Endodermal cell (in vitro differentiated cells): ENCODE results near the gene LTBP2. TPM values are rescaled to one million over a fixed set of nuclear protein-coding genes. Genes with fewer than 3 reads are reported as not detected.

Experiments
- DNase-seq: peaks from one replicate; pipeline ENCODE4 v3.0.0-alpha.2; 2017
- H3K27ac ChIP-seq: 2 replicates; pipeline ENCODE4 v1.5.1; 2013; ENCODE audit warnings: mild to moderate bottlenecking, low read depth, low read length, moderate library complexity
- H3K27me3 ChIP-seq: 2 replicates; pipeline ENCODE4 v1.6.1; 2013; ENCODE audit warnings: mild to moderate bottlenecking, low read length, moderate library complexity; ENCODE audit not compliant: insufficient read depth, control insufficient read depth, poor library complexity, severe bottlenecking
- H3K36me3 ChIP-seq: 2 replicates; pipeline ENCODE4 v1.7.0; 2013; ENCODE audit warnings: mild to moderate bottlenecking, low read length, moderate library complexity; ENCODE audit not compliant: control insufficient read depth, insufficient read depth
- H3K4me1 ChIP-seq: one replicate; pipeline ENCODE4 v1.7.0; 2013; ENCODE audit warnings: low read length; ENCODE audit not compliant: control insufficient read depth, insufficient read depth
- H3K4me3 ChIP-seq: 2 replicates; pipeline ENCODE4 v1.5.1; 2013; ENCODE audit warnings: mild to moderate bottlenecking, low read length, moderate library complexity
- H3K9ac ChIP-seq: 2 replicates; pipeline ENCODE4 v1.6.1; 2013; ENCODE audit warnings: mild to moderate bottlenecking, low read length, moderate library complexity; ENCODE audit not compliant: poor library complexity, severe bottlenecking; ENCODE audit errors: extremely low read depth
- H3K9me3 ChIP-seq: 2 replicates; pipeline ENCODE4 v1.6.1; 2013; ENCODE audit warnings: mild to moderate bottlenecking, low read length, moderate library complexity; ENCODE audit not compliant: control insufficient read depth
- H3K27ac Mint-ChIP-seq: 2 replicates; pipeline ENCODE4 v1.8.0; 2020; ENCODE audit warnings: mixed read lengths
- H3K27me3 Mint-ChIP-seq: 2 replicates; pipeline ENCODE4 v1.8.0; 2021; ENCODE audit warnings: mild to moderate bottlenecking, mixed read lengths; ENCODE audit not compliant: insufficient read depth
- H3K36me3 Mint-ChIP-seq: 2 replicates; pipeline ENCODE4 v1.8.0; 2020; ENCODE audit warnings: low read depth, mixed read lengths
- H3K4me1 Mint-ChIP-seq: 2 replicates; pipeline ENCODE4 v1.8.0; 2020; ENCODE audit warnings: mixed read lengths
- H3K4me3 Mint-ChIP-seq: 2 replicates; pipeline ENCODE4 v1.8.0; 2020; ENCODE audit warnings: mild to moderate bottlenecking, moderate library complexity, mixed read lengths
- H3K9me3 Mint-ChIP-seq: 2 replicates; pipeline ENCODE4 v1.8.0; 2020; ENCODE audit warnings: mild to moderate bottlenecking, mixed read lengths
- WGBS, 2 experiments: methylation state at CpG; one replicate each; pipeline versions ENCODE4 v1.1.5 to v1.1.7; 2013; ENCODE audit warnings: missing lambda C conversion rate in 2 of 2, mixed read lengths in 1 of 2; ENCODE audit not compliant: insufficient coverage in 1 of 2, insufficient read length in 1 of 2; 5-methylcytosine and 5-hydroxymethylcytosine counted together
- total RNA-seq, 2 donors: library from RNA; stranded (reverse); fragmentation: NEBNext Ultra II Directional in 1 of 2; extraction: Animal tissue kit (Norgen Biotek cat#: 25700) in 1 of 2; gene quantifications; 2 replicates in 1 of 2; 3 replicates in 1 of 2; pipeline ENCODE4 v1.2.1, GENCODE V29; 2021
- TF ChIP-seq, protein P1 (sequence below): fragments of 200-600 bp; sonication (generic); conservative IDR thresholded peaks from 2 replicates; pipeline ENCODE4 v1.5.0; 2021; ENCODE audit warnings: antibody characterized with exemption, mild to moderate bottlenecking

Gene LTBP2
- total RNA-seq, 2 donors from 2014 or later, result 1.7 to 2.9 TPM

- Histone ChIP-seq H3K9ac (no peak overlapping the region), H3K27ac (no peak overlapping the region), H3K4me1 (peaks cover 9% of the 10 kb centered on the region), H3K36me3 (no peaks in the 10 kb centered on the region), H3K27me3 (no peaks in the 10 kb centered on the region), H3K4me3 (no peak overlapping the region), H3K9me3 (no peaks in the 10 kb centered on the region)
- WGBS, 2 experiments, result 81 to 93% methylated on average over 3 to 6 of the region's 8 CpGs
- H3K36me3 Mint-ChIP-seq, result no peaks in the 10 kb centered on the region
- H3K9me3 Mint-ChIP-seq, result peaks cover 3% of the 10 kb centered on the region
- H3K27me3 Mint-ChIP-seq, result peaks cover 5% of the 10 kb centered on the region
- no peak overlapping the region for H3K4me3 Mint-ChIP-seq
- peaks cover 18% of the 10 kb centered on the region for H3K4me1 Mint-ChIP-seq
- no peak overlapping the region for H3K27ac Mint-ChIP-seq
- TF ChIP-seq, protein P1, sequence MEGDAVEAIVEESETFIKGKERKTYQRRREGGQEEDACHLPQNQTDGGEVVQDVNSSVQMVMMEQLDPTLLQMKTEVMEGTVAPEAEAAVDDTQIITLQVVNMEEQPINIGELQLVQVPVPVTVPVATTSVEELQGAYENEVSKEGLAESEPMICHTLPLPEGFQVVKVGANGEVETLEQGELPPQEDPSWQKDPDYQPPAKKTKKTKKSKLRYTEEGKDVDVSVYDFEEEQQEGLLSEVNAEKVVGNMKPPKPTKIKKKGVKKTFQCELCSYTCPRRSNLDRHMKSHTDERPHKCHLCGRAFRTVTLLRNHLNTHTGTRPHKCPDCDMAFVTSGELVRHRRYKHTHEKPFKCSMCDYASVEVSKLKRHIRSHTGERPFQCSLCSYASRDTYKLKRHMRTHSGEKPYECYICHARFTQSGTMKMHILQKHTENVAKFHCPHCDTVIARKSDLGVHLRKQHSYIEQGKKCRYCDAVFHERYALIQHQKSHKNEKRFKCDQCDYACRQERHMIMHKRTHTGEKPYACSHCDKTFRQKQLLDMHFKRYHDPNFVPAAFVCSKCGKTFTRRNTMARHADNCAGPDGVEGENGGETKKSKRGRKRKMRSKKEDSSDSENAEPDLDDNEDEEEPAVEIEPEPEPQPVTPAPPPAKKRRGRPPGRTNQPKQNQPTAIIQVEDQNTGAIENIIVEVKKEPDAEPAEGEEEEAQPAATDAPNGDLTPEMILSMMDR, result no peak
- DNase-seq, result no peak
These were observed 96.1 kb downstream of the LTBP2 start for GRCh38 chr14:74515891-74516412.

- no peaks in the 10 kb centered on the region for H3K27me3 ChIP-seq
- H3K9me3 ChIP-seq, result no peaks in the 10 kb centered on the region
- Mint-ChIP-seq H3K4me1 (peaks cover 24% of the 10 kb centered on the region), H3K9me3 (peaks cover 3% of the 10 kb centered on the region), H3K27ac (no peak overlapping the region), H3K27me3 (peaks cover 7% of the 10 kb centered on the region), H3K36me3 (no peaks in the 10 kb centered on the region), H3K4me3 (no peak overlapping the region)
- H3K4me3 ChIP-seq, result no peak overlapping the region
- DNase-seq, result peak; percentile 53
- peaks cover 9% of the 10 kb centered on the region for H3K4me1 ChIP-seq
- WGBS, 2 experiments, result 81 to 87% methylated on average over 11 to 12 of the region's 13 CpGs
- no peak overlapping the region for H3K9ac ChIP-seq
- no peaks in the 10 kb centered on the region for H3K36me3 ChIP-seq
- TF ChIP-seq, protein P1, result no peak
- no peak overlapping the region for H3K27ac ChIP-seq
These were observed 97.5 kb downstream of the LTBP2 start for GRCh38 chr14:74514471-74514941.

DNA sequence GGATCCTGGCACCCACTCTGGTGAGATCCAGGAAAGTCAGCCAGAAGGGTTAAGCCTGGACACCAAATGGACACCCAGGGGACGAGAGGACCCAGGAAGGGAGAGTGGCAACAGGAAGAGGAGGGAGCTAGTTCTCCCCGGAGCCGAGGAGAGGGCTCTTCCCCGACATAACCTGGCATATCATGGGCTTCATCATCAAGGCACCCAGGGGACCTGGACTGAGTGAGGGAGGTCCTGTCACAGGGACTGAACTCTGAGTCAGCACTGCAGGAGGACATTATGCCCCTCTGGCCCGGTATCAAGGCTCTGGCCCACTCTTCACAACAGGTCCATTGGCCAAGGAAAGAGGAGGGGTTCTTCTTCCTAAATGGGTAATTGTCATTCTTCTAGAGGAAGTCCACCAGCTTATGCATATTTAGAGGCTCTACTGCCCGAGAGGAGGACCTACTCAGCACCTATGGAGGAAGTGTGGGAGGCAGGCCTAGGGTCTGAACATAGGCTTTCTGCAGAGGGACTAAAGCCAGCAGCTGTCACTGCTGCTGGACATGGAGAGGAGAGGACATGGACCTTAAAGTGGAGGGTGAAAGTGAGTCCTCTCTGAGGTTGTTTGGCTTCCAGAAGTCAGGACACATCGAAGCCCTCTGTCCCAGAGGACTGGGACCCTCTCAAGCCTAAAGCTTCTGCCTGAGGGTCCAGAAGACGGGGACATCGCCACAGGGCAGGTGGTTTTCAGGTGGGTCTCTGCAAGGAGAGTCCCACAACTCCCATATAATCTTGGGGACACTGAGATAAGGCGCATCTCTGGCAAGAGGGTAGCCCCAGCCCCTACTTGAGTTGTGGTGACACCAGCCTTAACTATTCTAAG, 99.8 kb downstream of the LTBP2 start:
- no peak overlapping the region for H3K9ac ChIP-seq
- TF ChIP-seq, protein P1, result no peak
- 84 to 96% methylated on average over 9 to 10 of the region's 10 CpGs for WGBS, 2 experiments
- DNase-seq, result peak; percentile 35
- peaks cover 27% of the 10 kb centered on the region for H3K4me1 Mint-ChIP-seq
- no peaks in the 10 kb centered on the region for H3K36me3 Mint-ChIP-seq
- no peak overlapping the region for H3K27ac ChIP-seq
- H3K27ac Mint-ChIP-seq, result no peak overlapping the region
- peaks cover 9% of the 10 kb centered on the region for H3K4me1 ChIP-seq
- no peak overlapping the region for H3K4me3 Mint-ChIP-seq
- H3K36me3 ChIP-seq, result no peaks in the 10 kb centered on the region
- H3K4me3 ChIP-seq, result no peak overlapping the region
- H3K9me3 ChIP-seq, result no peaks in the 10 kb centered on the region
- no peaks in the 10 kb centered on the region for H3K27me3 ChIP-seq
- peaks cover 15% of the 10 kb centered on the region for H3K27me3 Mint-ChIP-seq
- H3K9me3 Mint-ChIP-seq, result peaks cover 3% of the 10 kb centered on the region
